ENCODE measurements around the gene MPDZ. TPM values are rescaled to one million over a fixed set of nuclear protein-coding genes. Genes with fewer than 3 reads are reported as not detected.

Gene MPDZ
- total RNA-seq, 1 donor from 2014 or later: 38.8 TPM

GRCh38 chr9:13190040-13190439 is 89.5 kb downstream of the MPDZ start:
- Histone ChIP-seq H3K27me3 (no peaks in the 10 kb centered on the region), H3K4me1 (no peaks in the 10 kb centered on the region), H3K36me3 (peaks cover 0 to 25% of the 10 kb centered on the region in 2 donors), H3K9me3 (no peaks in the 10 kb centered on the region), H3K27ac (no peak overlapping the region), H3K4me3 (no peak overlapping the region)
- DNase-seq (ENCODE audit: extremely low spot score in 2 of 2): no peak
- intact Hi-C loops (cut with DNase I): no loop called here
- TF ChIP-seq CTCF (IDR thresholded peaks at IDR 0.05): no peak

GRCh38 chr9:13189362-13189761 is 90.1 kb downstream of the MPDZ start:
- intact Hi-C loops (cut with DNase I): no loop called here
- peaks cover 0 to 25% of the 10 kb centered on the region in 2 donors for H3K36me3 ChIP-seq

GRCh38 chr9:13186774-13187173 is 92.7 kb downstream of the MPDZ start:
- intact Hi-C loops (cut with DNase I): no loop called here
- Histone ChIP-seq H3K27me3 (no peaks in the 10 kb centered on the region), H3K4me3 (no peak overlapping the region), H3K27ac (no peak overlapping the region), H3K4me1 (no peaks in the 10 kb centered on the region), H3K36me3 (peaks cover 0 to 25% of the 10 kb centered on the region in 2 donors), H3K9me3 (no peaks in the 10 kb centered on the region)
- TF ChIP-seq POLR2A (IDR thresholded peaks at IDR 0.05): no peak
- no peak for TF ChIP-seq CTCF (IDR thresholded peaks at IDR 0.05)
- TF ChIP-seq POLR2AphosphoS5 (IDR thresholded peaks at IDR 0.05; ENCODE audit: insufficient read depth in 1 of 2, low read depth in 1 of 2): no peak
- no peak for DNase-seq (ENCODE audit: extremely low spot score in 2 of 2)

More at GRCh38 chr9:13189362-13189761, 90.1 kb downstream of the MPDZ start:
- Histone ChIP-seq H3K9me3 (no peaks in the 10 kb centered on the region), H3K4me1 (no peaks in the 10 kb centered on the region), H3K27ac (no peak overlapping the region), H3K27me3 (no peaks in the 10 kb centered on the region), H3K4me3 (no peak overlapping the region)
- no peak for TF ChIP-seq POLR2A (IDR thresholded peaks at IDR 0.05)
- no peak for TF ChIP-seq POLR2AphosphoS5 (IDR thresholded peaks at IDR 0.05; ENCODE audit: insufficient read depth in 1 of 2, low read depth in 1 of 2)
- TF ChIP-seq CTCF (IDR thresholded peaks at IDR 0.05): no peak
- DNase-seq (ENCODE audit: extremely low spot score in 2 of 2): no peak

- Histone ChIP-seq H3K27me3 (no peaks in the 10 kb centered on the region), H3K27ac (no peak overlapping the region), H3K4me3 (no peak overlapping the region), H3K9me3 (no peaks in the 10 kb centered on the region), H3K36me3 (peaks cover 0 to 25% of the 10 kb centered on the region in 2 donors), H3K4me1 (no peaks in the 10 kb centered on the region)
- no peak for DNase-seq (ENCODE audit: extremely low spot score in 2 of 2)
- intact Hi-C loops (cut with DNase I): no loop called here
- TF ChIP-seq POLR2AphosphoS5 (IDR thresholded peaks at IDR 0.05; ENCODE audit: insufficient read depth in 1 of 2, low read depth in 1 of 2) (no peak), POLR2A (IDR thresholded peaks at IDR 0.05) (no peak), CTCF (IDR thresholded peaks at IDR 0.05) (no peak)
These were observed 93.4 kb downstream of the MPDZ start for GRCh38 chr9:13186091-13186490.

- H3K4me3 ChIP-seq: no peak overlapping the region
- no peak for DNase-seq (ENCODE audit: extremely low spot score in 2 of 2)
- no peak overlapping the region for H3K27ac ChIP-seq
- intact Hi-C loops (cut with DNase I): no loop called here
- peaks cover 0 to 8% of the 10 kb centered on the region in 2 donors for H3K36me3 ChIP-seq
- no peak for TF ChIP-seq POLR2A (IDR thresholded peaks at IDR 0.05)
- no peak for TF ChIP-seq CTCF (IDR thresholded peaks at IDR 0.05)
- TF ChIP-seq POLR2AphosphoS5 (IDR thresholded peaks at IDR 0.05; ENCODE audit: insufficient read depth in 1 of 2, low read depth in 1 of 2): no peak
- no peaks in the 10 kb centered on the region for H3K9me3 ChIP-seq
- H3K4me1 ChIP-seq: no peaks in the 10 kb centered on the region
- no peaks in the 10 kb centered on the region for H3K27me3 ChIP-seq
These were observed 97.8 kb downstream of the MPDZ start for GRCh38 chr9:13181652-13182051.
